SHP77 (cell line): Measurements from ENCODE around the gene GHRL.
"Not testable (repeated sequence)": the region's sequence is repeated elsewhere in the genome, so short reads cannot be mapped to it uniquely, and the experiment has no call there.

ENCODE experiments used
- DNase-seq, 2 experiments: peaks; one replicate each; lab custom pipeline; 2025; lab: John Stamatoyannopoulos, UW

GHRL gene

DNA sequence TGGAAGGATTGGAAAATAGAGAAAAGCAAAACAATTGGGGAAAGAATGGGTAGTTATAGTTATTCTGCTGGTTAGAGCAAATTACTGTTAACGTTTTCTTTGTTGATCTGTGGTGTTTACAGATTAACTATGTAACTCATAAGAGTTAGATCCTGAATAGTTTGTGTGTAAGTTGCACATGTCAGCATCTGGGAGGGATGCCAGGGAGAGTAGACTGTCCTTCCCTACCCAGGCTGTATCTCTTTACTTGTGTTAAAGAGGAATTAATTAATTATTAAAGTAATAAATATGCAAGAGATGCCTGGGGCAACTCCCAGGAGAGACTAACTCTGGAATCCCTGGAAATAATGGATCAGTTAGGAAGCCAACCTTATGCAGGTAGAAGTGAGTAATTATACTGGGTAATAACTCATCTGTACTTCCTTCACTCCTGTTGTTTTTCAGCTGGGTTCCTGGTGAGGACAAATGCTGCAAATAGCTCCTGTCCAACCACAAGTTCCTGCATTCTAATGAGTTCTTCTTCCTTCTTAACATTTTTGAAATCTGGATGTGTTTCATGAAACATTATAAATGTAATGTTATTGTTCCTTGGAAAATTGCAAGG lies 18.9 kb downstream of the GHRL start:
- no peak for DNase-seq

DNA sequence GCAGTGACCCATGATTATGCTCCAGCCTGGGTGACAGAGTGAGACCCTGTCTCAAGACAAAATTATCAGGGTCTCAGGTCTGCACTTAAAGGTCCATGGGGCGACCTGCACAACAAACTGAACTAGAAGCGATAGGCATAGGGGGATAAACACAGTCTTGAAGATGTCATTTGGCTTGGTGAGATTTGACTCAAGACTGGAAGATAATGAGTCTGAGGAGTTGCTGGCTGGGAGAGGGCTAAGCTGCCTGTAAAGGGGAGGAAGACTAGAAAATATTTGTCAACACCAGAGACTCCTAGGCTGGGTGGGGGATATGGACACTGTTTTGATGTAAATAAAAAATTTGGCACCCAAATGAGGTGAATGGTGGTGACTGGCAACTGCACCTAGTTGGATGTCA lies 19.8 kb downstream of the GHRL start:
- no peak for DNase-seq

DNA sequence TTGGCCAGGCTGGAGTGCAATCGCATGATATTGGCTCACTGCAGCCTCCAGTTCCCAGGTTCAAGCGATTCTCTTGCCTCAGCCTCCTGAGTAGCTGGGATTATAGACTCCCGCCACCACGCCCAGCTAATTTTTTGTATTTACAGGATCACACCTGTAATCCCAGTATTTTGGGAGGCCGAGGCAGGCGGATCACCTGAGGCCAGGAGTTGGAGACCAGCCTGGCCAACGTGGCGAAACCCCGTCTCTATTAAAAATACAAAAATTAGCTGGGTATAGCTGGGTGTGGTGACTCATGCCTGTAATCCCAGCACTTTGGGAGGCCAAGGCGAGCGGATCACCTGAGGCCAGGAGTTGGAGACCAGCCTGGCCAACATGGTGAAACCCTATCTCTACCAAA lies 20.3 kb downstream of the GHRL start:
- DNase-seq: not testable (repeated sequence)

DNA sequence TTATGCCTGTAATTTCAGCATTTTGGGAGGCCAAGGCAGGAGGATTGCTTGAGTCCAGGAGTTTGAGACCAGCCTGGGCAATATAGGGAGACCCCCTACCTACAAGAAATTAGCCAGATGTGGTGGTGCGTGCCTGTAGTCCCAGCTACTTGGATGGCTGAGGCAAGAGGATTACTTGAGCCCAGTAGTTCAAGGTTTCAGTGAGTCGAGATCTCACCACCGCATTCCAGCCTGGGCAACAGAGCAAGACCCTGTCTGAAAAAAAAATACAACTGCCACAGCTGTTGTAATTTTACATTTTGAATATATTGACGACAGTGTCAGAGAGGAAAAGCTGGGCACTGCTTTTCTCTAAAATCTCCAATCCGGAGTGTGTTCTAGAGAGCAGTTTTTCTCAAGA lies 23.3 kb downstream of the GHRL start:
- no peak for DNase-seq

DNA sequence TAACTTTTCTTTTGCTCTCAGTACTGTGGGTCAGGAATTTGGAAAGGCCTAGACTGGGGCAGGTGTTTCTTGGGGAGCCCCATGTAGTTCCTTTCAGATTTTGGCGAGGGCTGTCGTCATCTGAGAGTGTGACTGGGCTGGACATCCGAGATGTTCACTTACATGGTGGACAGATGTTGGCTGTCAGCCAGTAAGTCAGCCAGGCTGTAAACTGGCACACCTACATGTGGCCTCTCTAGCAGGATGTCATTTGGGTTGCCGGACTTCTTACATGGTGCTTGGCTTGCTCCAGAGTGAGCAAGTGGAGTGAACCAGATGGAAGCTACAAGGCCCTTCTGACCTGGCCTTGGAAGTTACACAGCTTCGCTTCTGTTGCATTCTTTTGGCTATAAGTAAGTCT lies 23.8 kb downstream of the GHRL start:
- no peak for DNase-seq

DNA sequence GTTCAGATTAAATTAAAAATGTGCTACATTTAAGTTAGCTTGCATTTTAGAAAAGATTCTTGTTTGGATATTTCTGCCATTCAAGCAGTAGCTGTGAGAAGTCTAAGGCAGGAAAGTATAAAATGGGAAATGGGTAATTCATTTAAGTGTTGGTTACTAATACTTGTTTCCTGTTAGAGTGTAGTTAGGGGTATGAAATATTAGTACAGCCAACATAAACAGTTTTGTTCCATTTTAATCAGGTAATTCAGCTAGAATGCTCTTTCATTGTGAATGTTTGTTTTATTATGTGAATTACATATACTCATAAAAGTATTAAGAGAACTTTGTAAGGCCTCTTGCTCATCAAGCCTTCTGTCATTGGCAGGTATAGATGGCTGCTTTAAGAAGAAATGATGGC lies 24.6 kb downstream of the GHRL start:
- no peak for DNase-seq

DNA sequence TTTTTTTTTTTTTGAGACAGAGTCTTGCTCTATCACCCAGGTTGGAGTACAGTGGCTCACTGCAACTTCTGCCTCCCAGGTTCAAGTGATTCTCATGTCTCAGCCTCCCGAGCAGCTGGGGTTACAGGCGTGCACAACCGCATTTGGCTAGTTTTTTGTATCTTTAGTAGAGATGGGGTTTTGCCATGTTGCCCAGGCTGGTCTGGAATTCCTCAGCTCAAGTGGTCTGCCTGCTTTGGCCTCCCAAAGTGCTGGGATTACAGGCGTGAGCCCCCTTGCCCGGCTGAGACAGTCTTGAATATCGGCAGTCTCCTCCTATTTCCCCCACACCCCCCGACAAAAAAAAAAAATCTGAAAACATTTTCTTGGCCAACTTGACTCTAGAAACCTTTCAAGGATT lies 25.8 kb downstream of the GHRL start:
- DNase-seq: not testable (repeated sequence)

DNA sequence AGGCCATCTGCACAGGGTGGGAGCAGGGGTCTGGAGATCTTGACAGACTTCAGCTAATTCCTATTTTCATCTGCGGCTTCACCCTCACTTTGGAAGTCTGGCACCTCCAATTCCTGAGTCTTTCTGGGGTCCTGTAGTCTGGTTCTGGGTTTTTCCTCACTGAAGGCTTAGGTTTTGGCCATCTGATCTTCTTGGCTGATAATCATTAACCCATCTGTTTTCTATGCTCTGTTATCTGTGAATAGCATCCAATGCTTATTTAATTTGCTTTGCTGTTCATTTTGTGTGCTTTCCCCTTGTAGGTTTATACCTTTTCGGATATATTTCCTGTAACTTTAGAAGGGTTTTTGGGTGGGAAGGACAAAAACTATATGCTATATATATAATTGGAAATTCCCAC lies 26.9 kb downstream of the GHRL start:
- DNase-seq: no peak

DNA sequence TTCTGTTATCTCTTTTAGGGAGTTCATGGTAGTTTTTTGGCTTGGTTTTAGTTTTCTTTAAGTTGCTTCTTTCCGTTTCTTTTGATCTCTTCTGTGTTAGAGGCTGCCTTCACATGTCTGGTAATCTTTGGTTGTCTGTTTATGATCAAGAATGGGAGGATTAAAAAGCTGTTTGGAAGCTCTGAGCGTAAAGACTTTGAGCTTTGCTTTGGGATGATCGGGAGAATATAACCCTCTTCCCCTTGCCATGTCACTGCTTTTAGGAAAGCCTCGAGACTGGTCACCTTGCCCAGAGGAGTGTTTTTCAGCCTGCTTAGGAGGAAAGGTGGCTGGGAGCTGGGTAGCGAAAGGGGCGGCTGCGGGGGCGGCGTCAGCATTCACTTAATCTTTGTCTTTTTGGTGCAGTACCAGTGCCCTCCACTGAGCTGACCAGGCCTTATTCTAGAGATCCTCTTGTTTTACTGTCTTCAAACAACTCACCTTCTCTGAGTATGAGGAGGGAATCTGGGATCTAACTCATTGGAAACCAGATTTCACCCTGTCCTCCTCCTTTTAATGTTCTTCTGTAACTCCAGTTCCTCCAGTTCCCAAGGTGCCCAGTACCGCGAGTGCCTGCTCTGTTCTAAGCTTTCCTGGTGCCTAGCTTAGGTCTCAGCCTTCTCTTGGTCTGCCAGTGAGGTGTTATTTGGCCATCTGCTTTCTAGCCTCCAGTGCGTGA lies 28.9 kb downstream of the GHRL start:
- peak; percentile 2 to 3 for DNase-seq

DNA sequence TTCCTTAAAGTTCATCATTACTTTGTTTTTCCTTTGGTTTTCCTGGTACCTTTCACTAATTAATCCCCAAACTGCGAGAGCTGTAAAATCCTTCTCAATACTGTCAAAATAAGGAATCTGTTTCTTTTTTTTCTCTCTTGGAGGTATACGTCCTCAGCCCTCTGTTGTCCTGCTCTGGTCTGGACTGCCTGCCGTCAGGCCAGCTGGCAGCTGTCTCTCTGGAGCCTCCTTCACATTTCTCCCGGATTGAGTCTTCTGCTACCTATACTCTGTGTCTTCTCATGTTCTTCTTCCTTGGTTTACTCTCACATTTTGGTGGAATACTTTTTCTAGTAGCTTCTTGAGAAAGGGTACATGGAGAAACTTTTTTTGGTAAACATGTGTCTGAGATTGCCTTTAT lies 30.7 kb downstream of the GHRL start:
- DNase-seq: no peak

DNA sequence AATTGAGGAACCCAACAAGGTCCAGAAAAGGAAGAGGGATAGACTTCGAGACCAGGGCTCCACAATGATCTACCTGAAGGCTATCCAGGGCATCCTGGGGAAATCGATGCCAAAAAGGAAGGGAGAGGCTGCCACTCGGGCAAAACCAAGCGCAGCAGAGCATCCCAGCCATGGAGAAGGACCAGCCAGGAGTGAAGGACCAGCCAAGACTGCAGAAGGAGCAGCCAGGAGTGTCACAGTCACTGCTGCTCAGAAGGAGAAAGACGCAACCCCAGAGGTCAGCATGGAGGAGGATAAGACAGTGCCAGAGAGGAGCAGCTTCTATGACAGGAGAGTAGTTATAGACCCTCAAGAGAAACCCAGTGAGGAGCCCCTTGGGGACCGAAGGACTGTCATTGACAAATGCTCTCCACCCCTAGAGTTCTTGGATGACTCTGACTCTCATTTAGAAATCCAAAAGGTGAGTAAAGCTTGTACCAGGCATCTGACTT lies 32.5 kb downstream of the GHRL start:
- no peak for DNase-seq

DNA sequence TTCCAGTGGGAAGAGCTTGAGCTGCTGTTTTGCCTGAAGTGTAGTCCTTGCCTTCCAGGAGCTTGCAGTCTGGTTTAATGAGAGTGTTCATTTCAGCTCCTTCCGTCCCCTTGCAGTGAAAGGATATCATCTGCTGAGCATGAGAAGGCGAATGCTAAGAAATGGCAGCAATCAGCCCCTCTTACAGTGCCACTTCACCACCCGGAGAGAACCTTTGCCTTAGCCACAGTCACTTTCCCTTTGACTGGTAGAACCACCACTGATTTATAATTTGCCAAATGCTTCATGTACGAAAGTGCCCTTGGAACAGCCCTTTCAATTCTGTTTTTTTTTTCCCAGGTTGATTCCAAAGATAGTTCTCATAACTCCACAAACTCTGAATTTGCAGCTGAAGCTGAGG lies 32.9 kb downstream of the GHRL start:
- no peak for DNase-seq

DNA sequence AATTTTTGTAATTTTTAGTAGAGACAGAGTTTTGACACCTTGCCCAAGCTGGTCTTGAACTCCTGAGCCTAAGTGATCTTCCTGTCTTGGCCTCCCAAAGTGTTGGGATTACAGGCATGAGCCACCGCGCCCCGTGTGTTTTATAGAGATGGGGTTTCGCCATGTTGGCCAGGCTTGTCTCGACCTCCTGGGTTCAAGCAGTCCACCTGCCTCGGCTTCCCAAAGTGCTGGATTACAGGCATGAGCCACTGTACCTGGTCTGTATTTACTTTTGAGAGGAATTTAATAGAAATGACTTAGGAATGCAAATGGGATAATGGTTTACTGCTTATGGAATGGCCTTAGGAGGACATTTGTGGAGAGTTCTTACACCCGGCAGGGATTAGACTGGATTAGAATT lies 33.7 kb downstream of the GHRL start:
- DNase-seq: no peak

DNA sequence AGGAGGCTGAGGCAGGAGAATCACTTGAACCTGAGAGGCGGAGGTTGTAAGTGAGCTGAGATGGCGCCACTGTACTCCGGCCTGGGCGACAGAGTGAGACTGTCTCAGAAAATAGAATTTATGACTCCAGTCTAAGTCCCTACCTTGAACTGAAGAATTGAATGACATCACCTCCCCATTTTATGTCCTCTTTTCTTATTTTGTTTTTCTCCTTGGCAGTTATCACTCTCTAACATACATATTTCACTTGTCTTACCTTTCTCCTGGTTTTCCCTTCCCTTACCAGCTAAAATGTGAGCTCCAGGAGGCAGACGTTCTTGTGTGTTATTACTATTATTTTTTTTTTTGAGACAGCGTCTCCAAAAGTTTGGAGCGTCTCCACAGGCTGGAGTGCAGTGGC lies 36.9 kb downstream of the GHRL start:
- no peak for DNase-seq

DNA sequence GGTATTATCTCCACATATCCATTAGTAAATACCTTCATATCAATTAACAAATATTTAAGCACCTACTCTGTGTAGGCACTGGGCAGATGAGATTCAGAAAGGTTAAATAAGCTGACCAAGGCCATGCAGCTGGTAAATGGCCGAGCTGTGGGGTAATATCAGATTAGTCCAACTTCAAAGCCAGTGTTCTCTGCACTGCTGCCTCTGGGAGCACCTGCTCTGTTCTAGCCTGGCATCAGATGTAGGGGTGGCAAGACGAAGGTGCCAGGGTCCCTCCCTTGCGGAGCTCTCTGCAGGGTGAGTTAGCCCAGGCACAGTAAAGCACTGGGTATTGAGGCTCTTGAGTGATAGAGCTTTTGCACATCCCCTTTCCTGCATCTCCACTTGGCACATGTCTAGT lies 39.0 kb downstream of the GHRL start:
- DNase-seq: no peak

DNA sequence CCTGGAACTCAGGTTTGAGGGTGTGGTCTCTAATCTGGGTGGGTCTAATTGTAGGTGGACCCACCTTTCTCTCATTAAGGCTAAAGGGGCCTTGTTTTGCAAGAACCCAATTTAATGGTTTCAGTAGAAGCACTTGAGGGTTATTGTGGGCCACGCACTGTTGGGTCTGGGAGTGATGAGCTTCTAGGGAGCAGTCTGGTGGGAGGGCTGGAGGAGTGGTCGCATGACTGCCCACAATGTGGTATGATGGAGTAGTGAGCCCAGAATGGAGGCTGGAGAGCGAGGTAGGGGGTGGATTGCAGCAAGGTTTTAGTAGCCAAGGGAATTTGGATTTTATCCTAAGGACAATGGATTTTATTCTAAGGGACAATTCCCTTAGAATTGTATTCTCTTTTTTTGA lies 41.7 kb downstream of the GHRL start:
- no peak for DNase-seq

DNA sequence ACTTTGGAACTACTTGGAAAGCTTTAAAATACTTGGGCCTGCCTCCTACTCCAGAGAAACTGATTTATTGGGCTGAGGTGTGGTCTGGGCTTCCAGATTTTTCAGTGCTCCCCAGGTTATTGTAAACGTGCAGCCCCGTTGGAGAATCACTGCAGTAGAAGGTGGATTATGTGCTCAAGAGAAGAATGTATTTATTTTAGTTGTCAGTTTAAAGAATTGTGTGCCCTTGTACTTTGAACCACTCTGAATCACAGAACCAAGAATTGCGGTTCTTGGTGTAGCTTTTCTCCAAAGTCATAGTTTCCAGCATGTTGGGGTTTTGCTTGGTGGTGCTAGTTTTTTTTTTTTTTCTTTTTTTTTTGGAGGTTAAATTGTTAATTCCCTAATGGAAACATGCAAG lies 42.9 kb downstream of the GHRL start:
- DNase-seq: no peak

DNA sequence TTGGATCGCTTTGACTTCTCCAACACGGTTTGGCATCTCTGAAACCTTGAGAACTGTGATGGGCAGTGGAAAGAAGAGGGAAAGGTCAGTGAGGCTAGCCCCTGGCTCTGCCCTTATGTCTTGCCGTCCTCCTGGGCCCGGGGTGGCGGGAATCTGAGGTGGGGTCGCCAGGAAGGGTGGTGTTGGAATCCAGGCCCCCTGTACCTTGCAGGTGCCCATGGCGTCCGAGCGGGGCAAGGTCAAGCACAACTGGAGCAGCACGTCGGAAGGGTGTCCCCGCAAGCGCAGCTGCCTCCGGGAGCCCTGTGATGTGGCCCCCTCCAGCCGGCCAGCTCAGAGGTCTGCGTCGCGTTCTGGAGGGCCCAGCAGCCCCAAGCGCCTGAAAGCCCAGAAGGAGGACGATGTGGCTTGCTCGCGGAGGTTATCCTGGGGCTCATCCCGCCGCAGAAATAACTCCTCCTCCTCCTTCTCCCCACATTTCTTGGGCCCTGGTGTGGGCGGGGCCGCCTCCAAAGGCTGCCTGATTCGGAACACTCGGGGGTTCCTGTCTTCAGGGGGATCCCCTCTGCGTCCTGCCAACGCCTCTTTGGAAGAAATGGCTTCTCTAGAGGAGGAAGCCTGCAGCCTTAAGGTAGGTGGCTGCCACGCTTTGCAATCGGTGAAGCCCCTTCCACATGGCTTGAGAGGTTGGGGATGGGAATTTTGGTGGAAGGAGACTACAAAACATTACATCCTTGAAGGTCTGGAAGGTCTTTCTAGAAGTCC lies 43.6 kb downstream of the GHRL start:
- DNase-seq: peak in 1 of 2 experiments; percentile 17

DNA sequence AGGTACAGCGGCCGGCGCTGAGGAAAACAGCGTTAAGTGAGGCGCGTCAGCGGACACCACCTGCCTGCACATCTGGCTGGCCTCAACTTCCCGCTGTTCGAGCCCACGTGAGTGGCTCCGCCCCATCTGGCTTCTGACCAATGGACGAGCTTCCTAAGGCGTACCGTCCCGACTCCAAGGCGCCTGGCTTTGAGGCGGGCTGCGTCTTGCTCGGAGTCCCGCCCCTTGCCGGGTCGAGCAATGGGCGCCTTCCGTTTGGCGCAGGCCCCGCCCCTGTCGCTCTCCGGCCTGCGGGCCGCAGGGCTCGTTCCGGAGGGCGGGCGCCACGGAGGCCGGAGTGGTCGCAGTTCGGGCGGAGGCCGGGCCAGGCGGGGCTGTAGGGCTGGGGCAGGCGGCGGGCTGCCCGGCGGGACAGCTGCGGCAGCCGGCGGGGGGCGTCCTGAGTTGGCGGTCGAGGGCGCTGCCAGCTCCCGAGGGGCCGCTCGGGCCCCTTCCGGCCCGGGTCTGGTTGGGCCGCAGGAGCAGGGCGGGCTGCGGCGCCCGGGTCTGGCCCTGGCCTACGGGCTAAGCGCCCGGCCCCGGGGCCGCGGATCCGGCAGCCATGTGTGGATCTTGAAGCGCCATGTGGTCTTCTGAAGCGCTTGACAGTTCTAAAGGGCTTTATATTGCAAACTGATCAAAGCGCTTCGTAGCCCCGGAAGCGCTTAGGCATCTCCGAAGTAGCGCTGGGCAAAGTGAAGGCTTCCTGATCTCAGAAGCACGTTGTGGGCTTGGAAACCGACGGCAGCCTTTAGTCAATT lies 44.4 kb downstream of the GHRL start, which contains the start of gene TATDN2:
TSS of gene TATDN2 (plus strand) at position 276 of the 800 bp plus-strand sequence. CDS start 742 bp downstream, outside the sequence.
- peak; percentile 98 to 99 for DNase-seq

DNA sequence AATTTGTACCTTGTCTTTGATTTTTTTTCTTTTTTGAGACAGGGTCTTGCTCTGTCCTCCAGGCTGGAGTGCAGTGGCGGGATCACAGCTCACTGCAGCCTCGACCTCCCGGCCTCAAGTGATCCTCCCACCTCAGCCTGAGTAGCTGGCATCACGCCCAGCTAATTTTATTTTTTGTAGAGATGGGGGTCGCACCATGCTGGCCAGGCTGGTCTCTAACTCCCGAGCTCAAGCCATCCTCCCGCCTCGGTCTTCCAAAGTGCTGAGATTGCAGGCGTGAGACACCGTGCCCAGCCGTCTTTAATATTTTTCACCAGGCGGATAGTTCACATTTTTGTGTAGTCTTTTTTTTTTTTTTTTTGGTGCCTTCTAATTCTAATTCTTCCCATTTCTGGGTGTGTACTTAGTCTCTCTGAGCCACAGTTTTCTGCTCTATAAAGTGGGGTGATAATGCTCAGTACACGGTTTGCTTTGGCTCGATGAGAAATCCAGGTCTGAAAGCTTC lies 45.0 kb downstream of the GHRL start:
- no peak for DNase-seq

DNA sequence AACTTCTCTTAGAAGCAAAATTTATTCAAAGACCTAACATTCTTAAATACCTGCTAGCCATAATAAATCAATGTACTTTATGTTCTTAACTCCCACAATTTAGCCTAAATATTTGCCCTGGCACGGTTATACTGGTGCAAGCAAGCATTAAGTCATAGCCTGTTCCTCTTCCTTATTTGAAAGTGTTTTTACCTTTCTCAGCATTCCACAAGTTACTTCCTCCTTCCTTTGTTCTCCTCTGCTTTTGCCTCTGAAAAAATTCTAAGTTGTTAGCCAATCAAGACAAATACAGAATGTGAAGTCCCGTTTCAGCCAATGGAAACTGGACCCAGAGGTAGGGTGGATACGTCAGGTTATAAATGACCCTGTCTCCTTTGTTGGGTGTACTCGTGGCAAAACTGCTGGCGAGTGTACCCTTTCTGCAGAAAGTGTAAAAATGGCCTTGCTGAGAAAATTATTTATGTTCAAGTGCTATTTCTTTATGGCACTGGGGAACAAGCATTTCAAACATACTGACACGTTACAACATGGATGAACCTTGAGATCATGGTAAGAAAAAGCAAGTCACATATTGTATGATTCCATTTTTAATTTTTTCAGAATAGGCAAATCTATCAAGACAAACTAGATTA lies 47.5 kb downstream of the GHRL start:
- no peak for DNase-seq
